ENCODE measurements around the gene TIMM17A.
"Not testable (repeated sequence)": the region's sequence is repeated elsewhere in the genome, so short reads cannot be mapped to it uniquely, and the experiment has no call there.

TIMM17A gene

DNA sequence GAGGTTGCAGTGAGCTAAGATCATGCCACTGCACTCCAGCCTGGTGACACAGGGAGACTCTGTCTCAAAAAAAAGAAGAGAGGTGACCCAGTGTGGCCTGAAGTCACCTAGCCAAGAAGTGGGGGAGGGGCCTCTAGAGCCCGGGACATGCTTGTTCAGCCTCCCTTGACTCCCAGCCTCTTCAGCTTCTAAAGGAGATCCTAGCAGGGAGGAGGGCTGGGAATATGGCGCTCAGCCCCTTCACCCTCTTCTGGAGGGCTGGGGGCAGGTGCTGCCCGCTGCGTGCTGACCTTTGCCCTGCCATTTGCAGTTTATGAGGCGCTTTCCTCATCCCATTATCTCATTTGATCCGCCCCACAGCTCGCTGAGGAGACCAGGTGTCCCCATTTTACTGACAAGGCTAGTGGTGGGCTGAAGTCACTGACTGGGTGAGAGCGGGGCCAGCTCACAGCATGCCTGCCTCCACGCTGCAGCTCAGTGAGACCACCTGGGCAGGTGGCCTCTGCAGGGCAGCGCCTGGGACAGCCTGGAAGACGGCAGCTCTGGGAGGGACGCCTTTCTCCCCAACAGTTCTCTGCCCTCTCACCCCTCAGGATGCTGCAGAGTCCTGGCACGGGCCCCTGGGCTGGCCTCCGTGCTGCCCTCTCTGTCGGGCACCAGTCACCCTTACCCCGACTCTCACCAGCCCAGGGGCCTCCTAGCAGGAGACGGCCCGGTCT is 62.6 kb downstream of the TIMM17A start:
- Histone ChIP-seq H3K27me3 (ENCODE audit: control insufficient read depth in 1 of 2, insufficient read depth in 2 of 2, low read length in 2 of 2) (peaks cover 0 to 10% of the 10 kb centered on the region in 2 donors), H3K9ac (ENCODE audit: low read length) (no peak overlapping the region), H3K27ac (ENCODE audit: low read depth, low read length) (no peak overlapping the region), H3K4me1 (ENCODE audit: insufficient read depth, low read length) (no peaks in the 10 kb centered on the region), H3K9me3 (ENCODE audit: low read length) (no peaks in the 10 kb centered on the region), H3K36me3 (ENCODE audit: insufficient read depth, low read length) (no peaks in the 10 kb centered on the region), H3K4me3 (ENCODE audit: low read depth in 1 of 2, low read length in 2 of 2) (no peak overlapping the region)

DNA sequence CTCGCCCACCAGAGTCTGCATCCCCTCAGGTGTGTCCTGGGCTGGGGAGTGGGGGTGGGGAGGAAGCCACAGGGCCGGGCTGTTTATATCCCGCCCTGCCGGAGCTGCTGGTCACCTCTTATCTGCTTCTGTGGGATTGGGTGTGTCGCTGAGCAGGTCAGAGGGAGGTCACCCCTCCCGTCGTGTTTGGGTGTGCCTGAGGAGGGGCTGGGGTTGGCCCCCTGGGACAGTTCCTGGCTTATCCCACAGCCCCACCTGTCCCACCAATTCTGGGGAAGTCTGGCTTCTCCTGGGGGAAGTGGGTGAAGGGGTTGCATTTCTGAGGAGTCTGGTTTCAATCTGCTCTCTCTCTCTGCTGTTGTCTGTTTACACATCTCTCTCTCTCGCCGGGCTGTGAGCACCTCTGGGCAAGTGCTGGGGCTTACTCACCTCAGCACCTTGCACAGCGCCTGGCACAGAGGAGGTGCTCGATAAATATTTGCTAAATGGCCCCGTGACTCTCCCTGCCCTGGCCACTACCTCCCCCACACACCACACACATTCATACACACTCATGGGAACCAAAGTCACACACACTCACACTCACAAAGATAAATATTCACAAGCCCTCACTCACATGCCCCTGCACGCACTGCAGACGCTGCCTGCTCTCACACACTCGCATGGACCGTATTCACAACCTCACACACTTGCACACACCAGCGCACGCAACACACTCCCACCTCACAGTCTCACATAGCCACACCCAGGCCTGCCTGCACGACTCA is 63.3 kb downstream of the TIMM17A start:
- Histone ChIP-seq H3K9ac (ENCODE audit: low read length) (no peak overlapping the region), H3K4me1 (ENCODE audit: insufficient read depth, low read length) (no peaks in the 10 kb centered on the region), H3K36me3 (ENCODE audit: insufficient read depth, low read length) (no peaks in the 10 kb centered on the region), H3K4me3 (ENCODE audit: low read depth in 1 of 2, low read length in 2 of 2) (no peak overlapping the region), H3K27ac (ENCODE audit: low read depth, low read length) (no peak overlapping the region), H3K27me3 (ENCODE audit: control insufficient read depth in 1 of 2, insufficient read depth in 2 of 2, low read length in 2 of 2) (peaks cover 0 to 10% of the 10 kb centered on the region in 2 donors), H3K9me3 (ENCODE audit: low read length) (no peaks in the 10 kb centered on the region)

DNA sequence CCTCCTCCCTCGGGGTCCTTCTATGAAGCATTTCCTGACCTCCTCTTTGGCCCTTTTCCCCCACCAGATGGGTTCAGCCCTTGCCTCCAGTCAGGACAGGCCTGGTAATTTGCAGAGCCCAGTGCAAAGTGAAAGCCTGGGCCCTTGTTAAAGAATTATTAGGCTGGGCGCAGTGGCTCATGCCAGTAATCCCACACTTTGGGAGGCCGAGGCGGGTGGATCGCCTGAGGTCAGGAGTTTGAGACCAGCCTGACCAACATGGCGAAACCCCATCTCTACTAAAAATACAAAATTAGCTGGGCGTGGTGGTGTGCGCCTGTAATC is 63.9 kb downstream of the TIMM17A start:
- H3K4me3 ChIP-seq (ENCODE audit: low read depth in 1 of 2, low read length in 2 of 2); H3K4me1 ChIP-seq (ENCODE audit: insufficient read depth, low read length); H3K9ac ChIP-seq (ENCODE audit: low read length); H3K27ac ChIP-seq (ENCODE audit: low read depth, low read length); H3K36me3 ChIP-seq (ENCODE audit: insufficient read depth, low read length); H3K27me3 ChIP-seq (ENCODE audit: control insufficient read depth in 1 of 2, insufficient read depth in 2 of 2, low read length in 2 of 2); H3K9me3 ChIP-seq (ENCODE audit: low read length): not testable (repeated sequence)
